ENCODE results near the gene DCT. TPM values are rescaled to one million over a fixed set of nuclear protein-coding genes. Genes with fewer than 3 reads are reported as not detected.

DCT gene
- total RNA-seq, 2 donors from 2014 or later: 0.14 to 0.34 TPM

- no peaks in the 10 kb centered on the region for H3K9me3 Mint-ChIP-seq
- ATAC-seq: no peak
Observed at GRCh38 chr13:94470126-94470525, 9.4 kb downstream of the DCT start.

GRCh38 chr13:94464771-94465170 is 14.7 kb downstream of the DCT start:
- no peak for DNase-seq (ENCODE audit: low spot score in 2 of 2)
- H3K36me3 Mint-ChIP-seq: peaks cover 0 to 4% of the 10 kb centered on the region in 2 donors
- ATAC-seq: peak in 1 of 2 donors; percentile 28
- no peaks in the 10 kb centered on the region for H3K9me3 Mint-ChIP-seq
- H3K27ac Mint-ChIP-seq: no peak overlapping the region

More at GRCh38 chr13:94470126-94470525, 9.4 kb downstream of the DCT start:
- H3K36me3 Mint-ChIP-seq: peaks cover 0 to 4% of the 10 kb centered on the region in 2 donors
- H3K27ac Mint-ChIP-seq: no peak overlapping the region
- no peak for DNase-seq (ENCODE audit: low spot score in 2 of 2)

GRCh38 chr13:94462670-94463069 is 16.8 kb downstream of the DCT start:
- no peaks in the 10 kb centered on the region for H3K36me3 Mint-ChIP-seq
- DNase-seq (ENCODE audit: low spot score in 2 of 2): no peak
- H3K27ac Mint-ChIP-seq: no peak overlapping the region
- ATAC-seq: no peak
- no peaks in the 10 kb centered on the region for H3K9me3 Mint-ChIP-seq

- DNase-seq (ENCODE audit: low spot score in 2 of 2): no peak
- no peaks in the 10 kb centered on the region for H3K9me3 Mint-ChIP-seq
Observed at GRCh38 chr13:94459116-94459515, 20.4 kb downstream of the DCT start.

GRCh38 chr13:94455414-94455813 is 24.1 kb downstream of the DCT start:
- DNase-seq (ENCODE audit: low spot score in 2 of 2) (no peak), ATAC-seq (no peak)
- H3K27ac Mint-ChIP-seq: no peak overlapping the region
- H3K9me3 Mint-ChIP-seq: no peaks in the 10 kb centered on the region
- H3K36me3 Mint-ChIP-seq: no peaks in the 10 kb centered on the region

More at GRCh38 chr13:94459116-94459515, 20.4 kb downstream of the DCT start:
- no peaks in the 10 kb centered on the region for H3K36me3 Mint-ChIP-seq
- H3K27ac Mint-ChIP-seq: no peak overlapping the region
- no peak for ATAC-seq

GRCh38 chr13:94454906-94455305 is 24.6 kb downstream of the DCT start:
- peak; percentile 84 to 97 for ATAC-seq
- H3K36me3 Mint-ChIP-seq: no peaks in the 10 kb centered on the region

GRCh38 chr13:94454334-94454733 is 25.1 kb downstream of the DCT start:
- Mint-ChIP-seq H3K27ac (no peak overlapping the region), H3K36me3 (no peaks in the 10 kb centered on the region), H3K9me3 (no peaks in the 10 kb centered on the region)
- ATAC-seq: no peak
- DNase-seq (ENCODE audit: low spot score in 2 of 2): no peak

More at GRCh38 chr13:94454906-94455305, 24.6 kb downstream of the DCT start:
- Mint-ChIP-seq H3K27ac (no peak overlapping the region), H3K9me3 (no peaks in the 10 kb centered on the region)
- no peak for DNase-seq (ENCODE audit: low spot score in 2 of 2)

GRCh38 chr13:94444826-94445225 is 34.7 kb downstream of the DCT start:
- DNase-seq (ENCODE audit: low spot score in 2 of 2): no peak
- no peak overlapping the region for H3K27ac Mint-ChIP-seq
- H3K9me3 Mint-ChIP-seq: no peaks in the 10 kb centered on the region
- H3K36me3 Mint-ChIP-seq: no peaks in the 10 kb centered on the region
- ATAC-seq: no peak

GRCh38 chr13:94435604-94436226 is 43.8 kb downstream of the DCT start:
- Mint-ChIP-seq H3K36me3 (no peaks in the 10 kb centered on the region), H3K27ac (no peak overlapping the region), H3K9me3 (no peaks in the 10 kb centered on the region)
- DNase-seq (ENCODE audit: low spot score in 2 of 2): no peak
- peak; percentile 47 to 70 for ATAC-seq

GRCh38 chr13:94433055-94433961 is 46.2 kb downstream of the DCT start:
- ATAC-seq (peak; percentile 30 to 81), DNase-seq (ENCODE audit: low spot score in 2 of 2) (no peak)
- no peaks in the 10 kb centered on the region for H3K9me3 Mint-ChIP-seq

GRCh38 chr13:94431987-94432386 is 47.5 kb downstream of the DCT start:
- DNase-seq (ENCODE audit: low spot score in 2 of 2) (no peak), ATAC-seq (peak in 1 of 2 donors; percentile 46)
- Mint-ChIP-seq H3K27ac (peak overlapping the region in 1 of 2 donors; percentile 49), H3K9me3 (no peaks in the 10 kb centered on the region), H3K36me3 (no peaks in the 10 kb centered on the region)

More at GRCh38 chr13:94433055-94433961, 46.2 kb downstream of the DCT start:
- Mint-ChIP-seq H3K36me3 (no peaks in the 10 kb centered on the region), H3K27ac (peak overlapping the region in 1 of 2 donors; percentile 49)

GRCh38 chr13:94431574-94431973 is 47.9 kb downstream of the DCT start:
- Mint-ChIP-seq H3K27ac (peak overlapping the region in 1 of 2 donors; percentile 49), H3K36me3 (no peaks in the 10 kb centered on the region), H3K9me3 (no peaks in the 10 kb centered on the region)
- DNase-seq (ENCODE audit: low spot score in 2 of 2) (no peak), ATAC-seq (no peak)

- no peaks in the 10 kb centered on the region for H3K36me3 Mint-ChIP-seq
- no peak for ATAC-seq
- no peak for DNase-seq (ENCODE audit: low spot score in 2 of 2)
- no peaks in the 10 kb centered on the region for H3K9me3 Mint-ChIP-seq
- H3K27ac Mint-ChIP-seq: no peak overlapping the region
Observed at GRCh38 chr13:94427313-94427953, 52.0 kb downstream of the DCT start.

GRCh38 chr13:94419925-94420305 is 59.6 kb downstream of the DCT start:
- Mint-ChIP-seq H3K36me3 (peaks cover 16 to 37% of the 10 kb centered on the region in 2 donors), H3K9me3 (peaks cover 12 to 23% of the 10 kb centered on the region in 2 donors), H3K27ac (peak overlapping the region; percentile 72 to 94)
- peak in 1 of 2 donors; percentile 2 for ATAC-seq
- no peak for DNase-seq (ENCODE audit: low spot score in 2 of 2)

- Mint-ChIP-seq H3K36me3 (peaks cover 16 to 37% of the 10 kb centered on the region in 2 donors), H3K9me3 (peaks cover 12 to 23% of the 10 kb centered on the region in 2 donors), H3K27ac (peak overlapping the region; percentile 94 to 95)
- ATAC-seq (peak; percentile 97 to 98), DNase-seq (ENCODE audit: low spot score in 2 of 2) (peak in 1 of 2 donors; percentile 45)
Observed at GRCh38 chr13:94419304-94419924, 60.1 kb downstream of the DCT start.

- Mint-ChIP-seq H3K27ac (no peak overlapping the region), H3K36me3 (peaks cover 16 to 37% of the 10 kb centered on the region in 2 donors)
- no peak for ATAC-seq
Observed at GRCh38 chr13:94417294-94417693, 62.2 kb downstream of the DCT start.

More at GRCh38 chr13:94417294-94417693, 62.2 kb downstream of the DCT start:
- peaks cover 12 to 23% of the 10 kb centered on the region in 2 donors for H3K9me3 Mint-ChIP-seq
- DNase-seq (ENCODE audit: low spot score in 2 of 2): no peak

Data from activated naive CD4-positive, alpha-beta T cell treated with anti-CD3 and anti-CD28 coated beads, Interleukin-2, amount 50 U/mL, for 72 hours (primary cell).